HG02840 (cell line): Measurements from ENCODE around the gene SYNJ1.
"Not testable (repeated sequence)": the region's sequence is repeated elsewhere in the genome, so short reads cannot be mapped to it uniquely, and the experiment has no call there.

Experiments
- ATAC-seq: cut with Tn5 transposase; IDR thresholded peaks from one replicate; pipeline ENCODE4 v1.9.1; 2021; ENCODE audit warnings: mild to moderate bottlenecking, moderate library complexity, moderate number of reproducible peaks; ENCODE audit not compliant: unreplicated experiment, low FRiP score

SYNJ1 gene, protein sequence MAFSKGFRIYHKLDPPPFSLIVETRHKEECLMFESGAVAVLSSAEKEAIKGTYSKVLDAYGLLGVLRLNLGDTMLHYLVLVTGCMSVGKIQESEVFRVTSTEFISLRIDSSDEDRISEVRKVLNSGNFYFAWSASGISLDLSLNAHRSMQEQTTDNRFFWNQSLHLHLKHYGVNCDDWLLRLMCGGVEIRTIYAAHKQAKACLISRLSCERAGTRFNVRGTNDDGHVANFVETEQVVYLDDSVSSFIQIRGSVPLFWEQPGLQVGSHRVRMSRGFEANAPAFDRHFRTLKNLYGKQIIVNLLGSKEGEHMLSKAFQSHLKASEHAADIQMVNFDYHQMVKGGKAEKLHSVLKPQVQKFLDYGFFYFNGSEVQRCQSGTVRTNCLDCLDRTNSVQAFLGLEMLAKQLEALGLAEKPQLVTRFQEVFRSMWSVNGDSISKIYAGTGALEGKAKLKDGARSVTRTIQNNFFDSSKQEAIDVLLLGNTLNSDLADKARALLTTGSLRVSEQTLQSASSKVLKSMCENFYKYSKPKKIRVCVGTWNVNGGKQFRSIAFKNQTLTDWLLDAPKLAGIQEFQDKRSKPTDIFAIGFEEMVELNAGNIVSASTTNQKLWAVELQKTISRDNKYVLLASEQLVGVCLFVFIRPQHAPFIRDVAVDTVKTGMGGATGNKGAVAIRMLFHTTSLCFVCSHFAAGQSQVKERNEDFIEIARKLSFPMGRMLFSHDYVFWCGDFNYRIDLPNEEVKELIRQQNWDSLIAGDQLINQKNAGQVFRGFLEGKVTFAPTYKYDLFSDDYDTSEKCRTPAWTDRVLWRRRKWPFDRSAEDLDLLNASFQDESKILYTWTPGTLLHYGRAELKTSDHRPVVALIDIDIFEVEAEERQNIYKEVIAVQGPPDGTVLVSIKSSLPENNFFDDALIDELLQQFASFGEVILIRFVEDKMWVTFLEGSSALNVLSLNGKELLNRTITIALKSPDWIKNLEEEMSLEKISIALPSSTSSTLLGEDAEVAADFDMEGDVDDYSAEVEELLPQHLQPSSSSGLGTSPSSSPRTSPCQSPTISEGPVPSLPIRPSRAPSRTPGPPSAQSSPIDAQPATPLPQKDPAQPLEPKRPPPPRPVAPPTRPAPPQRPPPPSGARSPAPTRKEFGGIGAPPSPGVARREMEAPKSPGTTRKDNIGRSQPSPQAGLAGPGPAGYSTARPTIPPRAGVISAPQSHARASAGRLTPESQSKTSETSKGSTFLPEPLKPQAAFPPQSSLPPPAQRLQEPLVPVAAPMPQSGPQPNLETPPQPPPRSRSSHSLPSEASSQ (N-terminal part only)

DNA sequence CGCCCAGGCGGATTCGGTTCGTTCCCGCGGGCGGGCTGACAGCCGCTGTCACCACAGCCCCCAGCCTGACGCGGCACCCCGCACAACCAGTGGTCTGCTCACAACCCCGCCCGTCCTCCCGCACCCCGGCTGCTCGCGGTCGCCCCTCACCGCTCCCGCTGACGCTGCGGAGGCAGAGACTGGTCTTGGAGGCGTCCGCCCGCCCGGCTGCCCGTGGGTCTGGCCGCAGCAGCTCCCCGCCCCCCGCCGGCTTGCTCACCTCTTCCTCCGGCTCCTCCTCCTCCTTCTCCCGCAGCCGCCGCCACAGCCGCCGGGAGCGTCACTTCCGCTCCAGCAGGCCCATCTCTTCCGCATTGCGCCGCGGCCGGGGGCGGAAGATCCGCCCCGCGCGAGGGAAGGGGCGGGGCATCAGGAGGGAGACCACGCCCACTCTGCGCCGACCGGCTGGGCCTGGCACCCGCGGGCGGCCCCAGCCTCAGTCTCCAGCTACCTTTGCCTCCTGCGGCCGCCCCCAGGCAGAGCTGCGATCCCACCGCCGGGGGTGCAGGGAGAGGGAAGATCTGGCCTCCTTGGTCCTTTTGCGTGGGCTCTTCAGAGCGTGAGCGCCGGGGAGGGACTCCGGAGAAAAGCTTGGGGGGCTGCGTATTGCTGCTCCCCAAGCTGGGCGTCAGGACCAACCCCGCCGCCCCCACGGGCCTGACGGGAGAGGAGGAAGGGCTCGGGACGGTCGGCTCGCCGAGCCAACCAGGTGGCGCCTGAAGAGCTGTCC, at the start of gene SYNJ1:
Gene SYNJ1, minus strand, starts transcription at position 327 of the 769 bp plus-strand sequence. CDS start 1,118 bp downstream, outside the sequence.
- ATAC-seq, result peak; percentile 96

DNA sequence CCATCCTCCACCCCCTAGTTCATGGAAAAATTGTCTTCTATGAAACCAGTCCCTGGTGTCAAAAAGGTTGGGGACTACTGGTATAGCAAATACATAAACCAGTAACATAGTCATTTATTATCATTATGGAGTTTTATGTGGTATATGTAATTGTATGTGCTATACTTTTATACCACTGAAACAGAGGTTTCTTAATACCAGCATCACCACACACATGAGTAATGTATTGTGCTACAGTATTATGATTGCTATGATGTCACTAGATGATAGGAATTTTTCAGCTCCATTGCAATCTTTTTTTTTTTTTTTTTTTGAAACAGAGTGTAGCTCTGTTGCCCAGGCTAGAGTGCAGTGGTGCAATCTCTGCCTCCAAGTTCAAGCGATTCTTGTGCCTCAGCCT, 49.5 kb upstream of the SYNJ1 start:
- ATAC-seq, result no peak

DNA sequence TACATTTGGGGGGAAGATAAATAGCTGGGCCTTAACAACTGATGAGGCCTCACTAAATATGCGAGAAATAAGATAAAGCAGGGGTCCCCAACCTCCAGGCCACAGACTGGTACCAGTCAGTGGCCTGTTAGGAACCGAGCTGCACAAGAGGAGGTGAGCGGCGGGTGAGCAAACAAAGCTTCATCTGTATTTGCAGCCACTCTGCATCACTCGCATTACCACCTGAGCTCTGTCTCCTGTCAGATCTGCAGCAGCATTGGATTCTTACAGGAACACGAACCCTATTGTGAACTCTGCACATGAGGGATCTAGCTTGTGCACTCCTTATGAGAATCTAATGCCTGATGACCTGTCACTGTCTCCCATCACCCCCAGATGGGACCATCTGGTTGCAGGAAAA, 48.9 kb upstream of the SYNJ1 start:
- no peak for ATAC-seq

DNA sequence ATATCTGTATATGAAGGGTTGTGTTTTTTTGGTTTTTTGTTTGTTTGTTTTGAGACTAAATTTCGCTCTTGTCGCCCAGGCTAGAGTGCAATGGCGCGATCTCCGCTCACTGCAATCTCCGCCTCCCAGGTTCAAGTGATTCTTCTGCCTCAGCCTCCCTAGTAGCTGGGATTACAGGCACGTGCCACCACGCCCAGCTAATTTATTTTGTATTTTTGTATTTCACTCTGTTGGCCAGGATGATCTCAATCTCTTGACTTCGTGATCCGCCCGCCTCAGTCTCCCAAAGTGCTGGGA, 45.2 kb upstream of the SYNJ1 start:
- not testable (repeated sequence) for ATAC-seq

DNA sequence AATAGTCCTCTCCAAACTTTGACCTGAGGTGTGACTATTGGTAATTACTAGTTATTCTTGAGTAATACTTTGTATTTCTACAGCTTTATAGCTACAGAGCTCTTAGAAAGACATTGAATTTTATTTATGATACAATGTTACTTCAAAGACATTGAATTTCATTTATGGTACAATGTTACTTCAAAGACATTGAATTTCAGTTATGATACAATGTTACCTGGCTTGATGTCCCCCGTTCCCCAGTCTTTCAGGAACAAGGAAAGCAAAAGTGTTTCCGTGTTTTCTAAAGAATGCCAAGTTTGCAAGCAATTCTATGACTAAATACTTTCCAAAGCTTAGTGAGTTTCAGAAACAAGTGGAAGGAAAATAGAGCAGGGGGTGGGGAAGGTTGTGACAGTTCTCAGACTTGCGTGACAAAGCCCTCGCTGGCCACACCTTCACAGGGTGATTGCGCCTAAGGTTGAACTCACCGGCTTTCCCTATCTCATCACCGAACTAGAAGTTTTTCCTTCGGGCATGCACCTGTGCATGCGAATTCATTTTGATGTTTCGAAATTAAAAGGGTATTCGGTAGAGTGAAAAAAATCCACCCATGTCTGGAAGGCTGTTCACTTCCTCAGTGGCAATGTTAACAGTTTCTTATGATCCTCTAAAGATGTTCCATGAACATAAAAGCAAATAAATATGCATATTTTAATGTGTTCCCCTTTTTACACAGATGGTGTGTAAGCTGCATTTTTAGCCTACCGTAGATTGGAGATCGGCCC, 44.7 kb upstream of the SYNJ1 start:
- ATAC-seq, result no peak

DNA sequence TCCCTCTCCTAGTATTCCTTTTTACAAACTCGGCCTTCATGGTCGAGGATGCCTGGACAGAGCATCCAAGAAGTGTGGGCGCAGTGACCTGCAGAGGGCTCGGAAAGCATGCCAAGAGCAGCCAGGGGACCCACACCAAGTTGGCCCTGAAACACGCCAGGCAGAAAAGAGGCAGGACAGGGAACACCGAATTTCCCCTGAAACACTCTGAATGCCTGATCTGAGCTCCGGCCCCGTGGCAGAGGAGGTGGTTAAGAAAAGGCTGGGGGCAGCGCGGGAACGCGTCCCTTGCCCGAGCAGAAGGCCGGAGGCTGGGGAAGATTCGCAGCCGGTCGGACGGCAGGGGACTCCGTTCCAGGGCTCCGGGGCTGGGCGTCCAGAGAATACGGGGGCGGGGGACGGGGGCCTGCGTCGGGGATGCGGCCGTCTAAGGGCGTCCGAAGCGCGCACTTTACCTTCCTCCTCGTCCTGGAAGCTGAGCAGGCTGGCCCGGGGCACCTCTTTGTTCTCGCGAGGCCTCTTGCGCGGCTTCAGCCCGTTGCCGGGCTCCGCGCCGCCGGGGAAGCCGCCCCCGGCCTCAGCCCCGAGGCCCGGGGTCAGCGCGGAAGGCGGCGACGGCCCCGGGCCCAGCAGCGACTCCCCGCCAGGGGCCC, 43.2 kb upstream of the SYNJ1 start:
- peak; percentile 51 for ATAC-seq

DNA sequence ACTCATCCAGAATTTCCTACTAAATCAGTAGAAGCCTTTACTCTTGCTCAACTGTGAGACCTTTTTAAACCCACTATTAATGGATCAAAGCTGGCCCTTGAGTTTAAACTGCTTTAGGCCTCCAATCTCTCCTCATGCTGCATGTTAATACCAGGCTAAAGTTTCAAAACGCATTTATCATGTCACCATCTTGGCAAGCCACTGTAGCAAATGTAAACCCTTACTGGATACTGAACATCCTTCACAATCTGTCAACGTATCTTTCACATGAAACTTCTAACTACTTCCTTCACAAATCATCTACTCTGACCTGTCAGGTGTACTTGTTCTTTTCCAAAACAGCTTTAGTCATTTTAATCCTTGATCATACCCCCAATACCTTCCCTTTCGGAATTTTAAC, 40.7 kb upstream of the SYNJ1 start:
- ATAC-seq, result no peak

DNA sequence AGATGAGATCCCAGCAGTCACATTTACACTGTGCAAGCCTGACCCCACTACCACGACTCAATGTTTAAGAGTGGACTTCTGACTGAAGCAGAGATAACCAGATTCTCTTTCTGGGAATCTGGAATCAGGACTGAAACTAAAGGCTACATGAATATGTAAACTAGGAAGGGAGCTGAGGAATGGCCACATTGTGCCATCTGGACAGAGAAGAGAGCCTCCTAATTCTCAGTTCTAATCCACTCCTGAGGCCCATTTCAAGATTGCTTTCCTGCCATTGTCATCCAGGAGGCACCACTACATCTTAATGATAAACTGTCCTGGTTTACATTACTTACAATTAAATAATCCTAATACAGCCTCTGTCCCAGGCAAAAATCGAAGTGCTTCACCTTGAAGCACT, 37.2 kb upstream of the SYNJ1 start:
- ATAC-seq, result no peak

DNA sequence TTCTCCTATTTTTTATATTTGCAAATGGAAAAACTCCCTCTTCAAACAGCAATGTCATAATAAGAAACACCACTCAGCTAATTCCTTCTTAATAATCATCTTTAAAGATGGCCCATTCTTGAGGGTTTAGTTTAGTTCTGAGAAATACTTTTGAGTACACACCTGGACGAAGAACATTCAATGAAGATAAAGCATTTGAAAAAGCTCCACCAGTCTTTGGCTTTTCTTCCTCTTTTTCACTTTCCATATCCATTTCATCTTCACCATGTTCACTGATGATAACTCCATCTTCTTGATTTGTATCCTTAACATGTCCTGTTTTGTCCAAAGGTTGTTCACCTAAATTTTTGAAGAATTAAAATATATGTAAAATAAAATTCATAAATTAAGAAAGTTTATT, 36.4 kb upstream of the SYNJ1 start:
- no peak for ATAC-seq

DNA sequence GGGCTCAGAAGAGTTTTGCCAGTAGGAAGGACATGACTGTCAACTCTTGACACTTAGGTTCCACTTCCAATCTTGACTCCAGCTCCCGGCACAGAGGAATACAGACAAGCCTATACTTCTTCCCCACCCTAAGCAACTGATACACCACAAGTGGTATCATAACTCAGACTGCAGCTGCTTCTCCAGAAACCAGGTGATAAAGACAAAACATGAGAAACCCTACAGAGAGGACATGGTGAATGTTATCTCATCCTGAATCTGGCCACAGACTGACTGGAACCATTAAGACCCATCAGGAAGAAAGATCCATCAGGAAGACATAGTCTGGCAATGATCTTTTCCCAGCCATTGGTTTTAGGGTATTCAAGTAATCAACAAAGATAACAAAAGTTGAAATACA, 30.0 kb upstream of the SYNJ1 start:
- no peak for ATAC-seq

DNA sequence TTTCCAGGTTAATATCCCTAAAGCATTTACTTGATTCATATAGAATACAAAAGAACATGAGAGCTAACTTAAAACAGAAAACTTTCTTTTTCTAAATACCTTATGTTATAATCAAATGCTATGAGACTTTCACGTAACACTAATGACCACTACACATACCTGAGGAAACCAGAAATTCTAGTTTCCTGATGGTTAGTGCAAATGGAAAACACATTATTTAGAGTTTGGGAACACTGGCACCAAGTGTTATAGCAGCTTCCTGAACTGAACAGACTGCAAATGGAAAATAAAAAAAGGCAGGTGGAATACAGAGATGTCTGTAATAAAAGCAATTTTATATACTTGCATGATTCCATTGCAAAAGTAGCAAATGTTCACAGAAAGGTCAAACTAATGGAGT, 28.3 kb upstream of the SYNJ1 start:
- ATAC-seq, result no peak

DNA sequence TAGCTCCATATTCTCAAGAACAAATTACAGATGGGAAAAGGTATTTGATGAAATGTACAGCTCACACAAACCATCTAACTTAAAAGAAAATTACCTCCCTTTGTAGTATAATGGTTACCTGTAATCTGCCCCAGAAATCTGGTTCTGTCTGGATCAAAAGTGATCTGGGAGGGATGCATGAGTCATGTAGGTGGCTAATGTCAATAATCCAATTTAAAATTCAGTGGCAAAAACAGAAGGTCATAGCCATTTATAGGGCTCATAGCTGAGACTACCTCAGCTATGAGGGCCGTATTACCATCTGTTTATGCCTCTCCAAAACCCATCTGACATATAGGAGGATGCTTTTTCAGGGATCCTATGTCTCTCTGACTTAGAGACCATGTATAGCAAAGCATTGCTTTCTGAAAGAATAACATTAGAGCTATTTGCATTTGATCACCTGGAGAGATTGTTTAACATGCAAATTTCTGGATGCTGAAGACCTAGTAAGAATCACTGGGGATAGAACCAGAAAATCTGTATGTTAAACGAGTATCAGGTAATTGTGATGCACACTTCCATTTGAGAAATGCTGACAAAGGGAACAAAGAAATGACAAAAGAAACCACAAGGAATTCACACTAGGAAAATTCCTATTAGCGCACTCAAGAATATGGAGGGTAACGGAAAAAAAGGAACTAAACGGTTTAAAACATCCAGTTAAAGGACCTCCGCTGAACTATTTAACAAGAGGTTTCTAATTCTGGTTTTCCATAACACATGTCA, 26.2 kb upstream of the SYNJ1 start:
- ATAC-seq, result no peak

DNA sequence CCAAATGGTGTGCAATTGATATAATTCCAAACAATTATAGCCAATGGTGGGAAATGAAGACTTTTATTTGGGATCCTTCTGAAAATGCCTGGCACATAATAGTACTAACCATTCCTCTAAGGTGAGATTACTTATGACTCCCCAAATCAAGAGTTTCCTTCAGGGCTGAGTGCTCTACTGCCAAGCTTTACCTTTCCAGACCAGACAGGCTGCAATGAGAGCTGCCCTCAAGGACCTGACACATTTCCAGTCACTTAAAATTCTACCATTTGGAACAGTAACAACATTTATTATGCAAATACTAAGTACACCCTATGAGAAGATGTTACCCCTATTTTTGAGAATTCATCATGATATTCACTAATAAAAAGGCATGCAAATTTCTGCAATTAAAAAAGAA, 22.6 kb upstream of the SYNJ1 start:
- ATAC-seq, result no peak

DNA sequence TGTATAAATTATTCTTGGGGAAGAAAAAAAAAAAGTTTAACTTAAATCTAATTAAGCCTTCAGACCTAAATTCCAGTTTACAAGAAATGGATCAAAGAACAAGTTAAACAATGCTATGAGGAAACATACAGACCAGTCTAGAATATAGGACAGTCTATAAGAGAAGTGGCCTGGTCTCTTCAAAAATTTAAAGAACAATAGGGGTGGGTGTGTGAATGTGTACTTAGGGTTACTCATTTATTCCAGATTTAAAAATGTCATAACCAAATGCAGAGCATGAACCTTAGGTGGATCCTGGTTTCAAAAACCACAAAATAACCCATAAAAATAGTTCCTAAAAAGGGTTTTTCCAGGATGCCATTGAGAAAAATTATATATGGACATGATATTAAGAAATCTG, 21.8 kb upstream of the SYNJ1 start:
- ATAC-seq, result no peak

DNA sequence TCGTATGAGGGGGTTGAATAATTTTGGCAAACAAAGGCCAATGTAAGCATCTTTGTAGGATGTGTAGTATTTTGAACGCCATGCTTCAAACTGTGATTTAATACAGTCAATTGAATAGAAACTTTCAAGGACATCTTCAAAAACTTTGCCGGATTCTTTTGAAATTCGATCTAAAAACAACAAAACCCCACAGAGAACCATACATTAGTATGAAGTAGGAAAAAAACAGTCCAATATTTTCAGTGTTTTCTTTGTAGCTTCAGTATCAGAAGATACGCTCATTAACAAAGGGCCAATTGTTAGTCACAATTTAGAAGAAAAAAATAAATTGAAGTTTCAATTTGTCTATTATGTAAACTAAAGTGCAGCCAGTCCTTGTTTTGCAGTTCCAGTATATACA, 20.7 kb upstream of the SYNJ1 start:
- no peak for ATAC-seq

DNA sequence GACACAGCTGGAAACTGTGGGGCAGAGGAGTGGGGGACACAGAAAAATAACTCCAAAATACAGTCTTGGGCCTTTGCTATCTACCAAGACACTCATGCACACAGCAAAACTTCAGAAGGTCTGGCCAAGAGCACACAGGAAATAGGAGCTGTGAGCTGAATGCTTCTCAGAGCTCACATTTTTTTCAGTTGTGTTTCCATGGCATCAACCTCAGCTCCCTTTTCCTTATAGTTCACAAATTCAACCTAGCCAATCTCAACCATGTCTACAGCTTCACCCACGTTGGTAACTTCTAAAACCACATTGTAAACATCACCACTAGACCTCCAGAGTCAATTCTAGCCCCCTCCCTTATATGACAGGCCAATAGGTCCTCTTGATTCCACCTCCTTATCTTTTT, 19.6 kb upstream of the SYNJ1 start:
- ATAC-seq, result no peak

DNA sequence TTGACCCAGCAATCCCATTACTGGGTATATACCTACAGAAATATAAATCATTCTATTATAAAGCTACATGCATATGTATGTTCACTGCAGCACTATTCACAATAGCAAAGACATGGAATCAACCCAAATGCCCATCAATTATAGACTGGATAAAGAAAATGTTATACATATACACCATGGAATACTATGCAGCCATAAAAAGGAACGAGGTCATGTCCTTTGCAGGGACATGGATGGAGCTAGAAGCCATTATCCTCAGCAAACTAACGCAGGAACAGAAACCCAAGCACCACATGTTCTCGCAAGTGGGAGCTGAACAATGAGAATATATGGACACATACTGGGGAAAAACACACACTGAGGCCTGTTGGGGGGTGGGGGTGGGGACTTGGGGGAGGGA, 18.9 kb upstream of the SYNJ1 start:
- not testable (repeated sequence) for ATAC-seq

DNA sequence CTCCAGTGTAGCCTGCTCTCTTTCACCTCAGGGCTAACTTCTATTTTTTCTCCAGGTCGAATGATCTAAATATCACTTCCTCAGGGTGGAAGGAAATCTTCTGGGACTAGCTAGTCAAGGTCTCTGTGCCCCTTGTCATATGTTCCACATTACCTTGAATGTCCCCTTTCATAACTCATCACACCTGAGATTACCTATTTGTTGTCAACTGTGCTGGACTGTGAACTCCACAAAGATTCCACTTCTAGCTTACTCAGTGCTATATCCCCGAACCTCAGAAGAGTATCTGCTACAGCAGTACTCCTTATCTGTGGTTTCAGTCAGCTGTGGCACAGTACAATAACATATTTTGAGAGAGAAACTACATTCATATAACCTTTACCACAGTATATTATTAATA, 14.6 kb upstream of the SYNJ1 start:
- ATAC-seq, result no peak
